OCI-LY1 (cell line): Measurements from ENCODE around the gene FAM13C.

Experiments
- H2AFZ ChIP-seq: fragments of 200-600 bp; sonication (generic), shearing (Covaris generic); 2 replicates; pipeline ENCODE4 v1.6.0; 2014; ENCODE audit warnings: antibody characterized with exemption, mild to moderate bottlenecking, low read length
- H3F3A ChIP-seq: fragments of 200-600 bp; sonication (generic), shearing (Covaris generic); 2 replicates; pipeline ENCODE4 v1.6.0; 2014; ENCODE audit warnings: mild to moderate bottlenecking, antibody characterized with exemption, low read length, moderate library complexity; ENCODE audit not compliant: insufficient read depth
- H3K27ac ChIP-seq: fragments of 200-600 bp; sonication (generic); 2 replicates; pipeline ENCODE4 v1.5.1; 2014; ENCODE audit warnings: low read length, mixed run types, mild to moderate bottlenecking, low read depth; ENCODE audit not compliant: poor library complexity, severe bottlenecking
- H3K27me3 ChIP-seq: fragments of 200-600 bp; sonication (generic); 2 replicates; pipeline ENCODE4 v1.6.0; 2014; ENCODE audit warnings: antibody characterized with exemption, mild to moderate bottlenecking, low read length, moderate library complexity; ENCODE audit not compliant: insufficient read depth
- H3K36me3 ChIP-seq: fragments of 200-600 bp; sonication (generic); 2 replicates; pipeline ENCODE4 v1.6.1; 2014; ENCODE audit warnings: mild to moderate bottlenecking, antibody characterized with exemption, low read length, moderate library complexity, mixed read lengths; ENCODE audit not compliant: insufficient read depth
- H3K4me1 ChIP-seq: fragments of 200-600 bp; sonication (generic); 2 replicates; pipeline ENCODE4 v1.5.1; 2014; ENCODE audit warnings: mild to moderate bottlenecking, low read length, moderate library complexity; ENCODE audit not compliant: insufficient read depth, severe bottlenecking
- H3K4me2 ChIP-seq: fragments of 200-600 bp; sonication (generic), shearing (Covaris generic); 2 replicates; pipeline ENCODE4 v1.6.1; 2014; ENCODE audit warnings: low read length
- H3K4me3 ChIP-seq: fragments of 200-600 bp; sonication (generic); 2 replicates; pipeline ENCODE4 v1.5.1; 2014; ENCODE audit warnings: low read length, low read depth, mild to moderate bottlenecking, mixed read lengths; ENCODE audit not compliant: poor library complexity, severe bottlenecking
- H3K79me2 ChIP-seq: fragments of 200-600 bp; shearing (Covaris generic); 2 replicates; pipeline ENCODE4 v1.6.1; 2016; ENCODE audit warnings: mixed run types, low read length, mixed read lengths; ENCODE audit not compliant: insufficient read depth
- H3K9ac ChIP-seq: fragments of 200-600 bp; sonication (generic), shearing (Covaris generic); 2 replicates; pipeline ENCODE4 v1.6.1; 2014; ENCODE audit warnings: mild to moderate bottlenecking, low read length, mixed read lengths
- H3K9me2 ChIP-seq: fragments of 200-600 bp; sonication (generic), shearing (Covaris generic); 2 replicates; pipeline ENCODE4 v1.6.1; 2014; ENCODE audit warnings: low read depth, mild to moderate bottlenecking, low read length, mixed read lengths
- H3K9me3 ChIP-seq: fragments of 200-600 bp; shearing (Covaris generic); 2 replicates; pipeline ENCODE4 v1.6.1; 2014; ENCODE audit warnings: low read length, mixed read lengths
- H4K20me1 ChIP-seq: fragments of 200-600 bp; sonication (generic), shearing (Covaris generic); 2 replicates; pipeline ENCODE4 v1.6.0; 2016; ENCODE audit warnings: mild to moderate bottlenecking, low read length; ENCODE audit not compliant: insufficient read depth
- EZH2 ChIP-seq: fragments of 200-600 bp; sonication (generic), shearing (Covaris generic); IDR thresholded peaks from 2 replicates; pipeline ENCODE4 v1.8.0; 2017; ENCODE audit warnings: borderline replicate concordance, mixed run types, mild to moderate bottlenecking, antibody characterized with exemption, low read length, moderate library complexity, mixed read lengths
- TF ChIP-seq, protein P1 (sequence below): fragments of 200-600 bp; sonication (generic), shearing (Covaris generic); IDR thresholded peaks from 2 replicates; pipeline ENCODE4 v1.5.1; 2017; ENCODE audit warnings: mild to moderate bottlenecking, antibody characterized with exemption, low read length, moderate library complexity, mixed read lengths

The FAM13C gene

DNA sequence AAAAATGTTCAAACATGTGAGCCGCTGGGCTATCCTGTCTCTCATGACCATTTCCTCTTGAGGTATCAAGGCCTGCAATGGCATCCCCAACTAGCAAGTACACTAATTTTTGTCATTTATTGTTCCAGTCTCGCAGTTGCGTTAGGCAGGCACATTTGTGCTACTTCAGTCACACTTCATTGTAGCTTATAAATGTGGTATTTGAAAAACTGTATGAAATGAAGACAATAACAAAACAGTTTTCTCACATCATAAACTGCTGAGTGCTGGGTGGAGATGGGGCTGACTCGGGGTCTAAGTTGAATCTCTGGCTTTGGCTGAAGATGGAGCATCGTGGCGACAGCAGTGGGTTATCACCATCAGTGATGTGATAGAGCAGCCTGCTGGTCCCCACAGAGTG lies 92.7 kb downstream of the FAM13C start:
- no peaks in the 10 kb centered on the region for H3K9me3 ChIP-seq
- H3K4me3 ChIP-seq: no peak overlapping the region
- no peaks in the 10 kb centered on the region for H3K79me2 ChIP-seq
- H3K9me2 ChIP-seq: no peaks in the 10 kb centered on the region
- no peaks in the 10 kb centered on the region for H3K36me3 ChIP-seq
- TF ChIP-seq, protein P1, sequence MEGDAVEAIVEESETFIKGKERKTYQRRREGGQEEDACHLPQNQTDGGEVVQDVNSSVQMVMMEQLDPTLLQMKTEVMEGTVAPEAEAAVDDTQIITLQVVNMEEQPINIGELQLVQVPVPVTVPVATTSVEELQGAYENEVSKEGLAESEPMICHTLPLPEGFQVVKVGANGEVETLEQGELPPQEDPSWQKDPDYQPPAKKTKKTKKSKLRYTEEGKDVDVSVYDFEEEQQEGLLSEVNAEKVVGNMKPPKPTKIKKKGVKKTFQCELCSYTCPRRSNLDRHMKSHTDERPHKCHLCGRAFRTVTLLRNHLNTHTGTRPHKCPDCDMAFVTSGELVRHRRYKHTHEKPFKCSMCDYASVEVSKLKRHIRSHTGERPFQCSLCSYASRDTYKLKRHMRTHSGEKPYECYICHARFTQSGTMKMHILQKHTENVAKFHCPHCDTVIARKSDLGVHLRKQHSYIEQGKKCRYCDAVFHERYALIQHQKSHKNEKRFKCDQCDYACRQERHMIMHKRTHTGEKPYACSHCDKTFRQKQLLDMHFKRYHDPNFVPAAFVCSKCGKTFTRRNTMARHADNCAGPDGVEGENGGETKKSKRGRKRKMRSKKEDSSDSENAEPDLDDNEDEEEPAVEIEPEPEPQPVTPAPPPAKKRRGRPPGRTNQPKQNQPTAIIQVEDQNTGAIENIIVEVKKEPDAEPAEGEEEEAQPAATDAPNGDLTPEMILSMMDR: no peak
- no peak for TF ChIP-seq EZH2
- no peaks in the 10 kb centered on the region for H4K20me1 ChIP-seq
- H3K27ac ChIP-seq: no peak overlapping the region
- H3K4me1 ChIP-seq: no peaks in the 10 kb centered on the region
- H3F3A ChIP-seq: no peaks in the 10 kb centered on the region
- no peak overlapping the region for H3K9ac ChIP-seq
- H3K27me3 ChIP-seq: no peaks in the 10 kb centered on the region
- no peak overlapping the region for H3K4me2 ChIP-seq
- no peak overlapping the region for H2AFZ ChIP-seq

DNA sequence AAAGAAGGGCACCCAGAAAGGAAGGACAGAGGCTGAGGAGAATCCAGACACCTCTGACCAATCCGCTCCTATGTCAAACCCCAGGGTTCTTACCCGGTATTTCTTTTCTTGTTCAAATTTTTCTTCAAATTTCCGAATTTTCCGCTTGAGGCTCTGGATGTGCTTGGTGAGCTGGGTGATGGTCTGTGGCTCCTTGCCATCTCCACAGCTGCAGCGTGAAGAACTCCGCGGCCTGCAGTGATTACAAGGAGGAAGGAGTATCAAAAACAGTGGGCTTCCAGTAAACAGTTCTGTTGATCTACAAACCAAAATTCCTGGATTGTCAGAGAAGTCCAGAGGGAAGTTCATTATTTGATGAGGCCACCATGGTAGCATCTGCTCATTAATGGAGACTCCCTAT lies 93.9 kb downstream of the FAM13C start:
- Histone ChIP-seq H3K9me3 (no peaks in the 10 kb centered on the region), H3K36me3 (no peaks in the 10 kb centered on the region), H3K4me2 (no peak overlapping the region), H4K20me1 (no peaks in the 10 kb centered on the region), H3K9me2 (no peaks in the 10 kb centered on the region), H3F3A (no peaks in the 10 kb centered on the region), H3K4me3 (no peak overlapping the region), H3K79me2 (no peaks in the 10 kb centered on the region), H2AFZ (no peak overlapping the region), H3K4me1 (no peaks in the 10 kb centered on the region), H3K27me3 (no peaks in the 10 kb centered on the region), H3K9ac (no peak overlapping the region), H3K27ac (no peak overlapping the region)
- TF ChIP-seq EZH2: no peak
- TF ChIP-seq, protein P1: no peak

DNA sequence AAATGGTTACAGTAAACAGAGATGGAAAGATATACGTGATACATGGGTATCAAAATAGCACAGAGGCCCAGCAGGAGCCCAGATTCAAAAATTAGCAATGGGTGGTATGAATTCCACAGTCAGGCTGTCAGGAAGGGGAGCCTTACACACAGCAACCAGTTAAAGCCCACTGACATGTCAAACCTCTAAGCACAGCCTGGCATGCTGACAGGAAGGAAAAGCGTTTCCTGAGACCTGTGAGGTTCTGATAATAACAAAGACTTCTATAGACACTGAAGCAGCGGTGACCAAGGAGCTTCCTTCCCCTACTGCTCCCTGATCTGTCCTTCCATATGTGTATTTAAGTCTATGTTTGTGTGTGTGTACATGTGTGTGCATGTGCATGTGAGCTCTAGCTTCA lies 96.0 kb downstream of the FAM13C start:
- Histone ChIP-seq H3K36me3 (no peaks in the 10 kb centered on the region), H3K9ac (no peak overlapping the region), H3K4me3 (no peak overlapping the region), H3K27ac (no peak overlapping the region), H3F3A (no peaks in the 10 kb centered on the region), H3K27me3 (no peaks in the 10 kb centered on the region), H3K4me2 (no peak overlapping the region), H3K9me3 (no peaks in the 10 kb centered on the region), H3K79me2 (no peaks in the 10 kb centered on the region), H3K9me2 (no peaks in the 10 kb centered on the region), H3K4me1 (no peaks in the 10 kb centered on the region), H4K20me1 (no peaks in the 10 kb centered on the region), H2AFZ (no peak overlapping the region)
- no peak for TF ChIP-seq EZH2
- TF ChIP-seq, protein P1: no peak
